Adrenal gland (tissue), 12 donors: Measurements from ENCODE around the gene PARD3B. TPM values are rescaled to one million over a fixed set of nuclear protein-coding genes. Genes with fewer than 3 reads are reported as not detected.

Experiments
- DNase-seq, 7 donors: peaks; one replicate each; pipeline ENCODE4 v3.0.0-alpha.2; 2019 to 2020
- H3K27ac ChIP-seq, 5 donors: fragments of 200-600 bp; sonication (generic) in 4 of 5; 1 replicate in 3 of 5; 2 replicates in 2 of 5; pipeline versions ENCODE4 v1.5.1 to v1.8.0; 2016 to 2020; ENCODE audit warnings: mild to moderate bottlenecking in 1 of 5
- H3K27me3 ChIP-seq: fragments of 200-600 bp; 2 replicates; pipeline ENCODE4 v1.8.0; 2021
- H3K36me3 ChIP-seq, 2 donors: fragments of 200-600 bp; replicated peaks in 1 of 2; 1 replicate in 1 of 2; 2 replicates in 1 of 2; pipeline versions ENCODE4 v1.5.1 to v1.8.0; 2018 to 2022
- H3K4me1 ChIP-seq, 2 donors: fragments of 200-600 bp; replicated peaks in 1 of 2; 1 replicate in 1 of 2; 2 replicates in 1 of 2; pipeline versions ENCODE4 v1.5.1 to v1.8.0; 2018 to 2021
- H3K4me3 ChIP-seq, 4 donors: fragments of 200-600 bp; sonication (generic) in 3 of 4; one replicate each; pipeline ENCODE4 v1.5.1; 2016 to 2018
- H3K9me3 ChIP-seq, 3 donors: fragments of 200-600 bp; sonication (generic) in 1 of 3; replicated peaks in 1 of 3; 1 replicate in 2 of 3; 2 replicates in 1 of 3; pipeline versions ENCODE4 v1.5.1 to v1.8.0; 2016 to 2021
- CTCF ChIP-seq, 6 experiments: fragments of 450-650 bp in 4 of 6; fragments of 200-600 bp in 2 of 6; sonication (generic) in 1 of 6; IDR thresholded peaks; 1 replicate in 5 of 6; 2 replicates in 1 of 6; pipeline versions ENCODE4 v1.5.1 to v1.8.0; 2016 to 2021; ENCODE audit warnings: antibody characterized with exemption in 6 of 6, mild to moderate bottlenecking in 2 of 6, moderate library complexity in 1 of 6
- POLR2A ChIP-seq, 2 donors: fragments of 450-650 bp; IDR thresholded peaks; one replicate each; pipeline ENCODE4 v1.6.1; 2017; ENCODE audit warnings: antibody characterized with exemption in 2 of 2, mild to moderate bottlenecking in 2 of 2, moderate library complexity in 1 of 2
- WGBS, 4 donors: extraction: QIAGEN DNeasy Blood & Tissue Kit in 2 of 4; methylation state at CpG; one replicate each; pipeline versions ENCODE4 v1.1.5 to v1.1.7; 2013 to 2017; 5-methylcytosine and 5-hydroxymethylcytosine counted together
- intact Hi-C, 2 donors: fragments of 100-400 bp; cut with DNase I; formaldehyde crosslinking; loops; one replicate each; pipeline versions ENCODE4 v1.14.1 to v1.15.0; 2022 to 2023
- polyA plus RNA-seq, 3 donors: library from polyadenylated mRNA; stranded (reverse); fragments of 200-250 nt in 2 of 3; fragments of 350-450 nt in 1 of 3; fragmentation: Illumina TruSeq in 1 of 3; extraction: RNeasy Lipid Tissue Mini Kit (QIAGEN cat#74804) in 1 of 3; gene quantifications; one replicate each; pipeline ENCODE4 v1.2.3, GENCODE V29; 2013 to 2014
- total RNA-seq, 9 donors: library from RNA; depleted of rRNA in 4 of 9; stranded (reverse); fragments of >200 nt in 4 of 9; fragments of 120-200 nt in 1 of 9; fragmentation: NEBNext Ultra II Directional in 1 of 9; extraction: Animal tissue kit (Norgen Biotek cat#: 25700) in 1 of 9; gene quantifications; one replicate each; pipeline versions ENCODE4 v1.1.0 to v1.2.4, GENCODE V29; 2013 to 2023
- donor health status: healthy with polysubstance abuse.
- donor health status: Bipolar disorder and iron deficiency.
- donor health status: DM: yes; HTN: yes; CAD: no.
- donor health status: DM: no; HTN: no; CAD: no.
- donor health status: DM: no; HTN: no; CAD: no.
- donor health status: DM: yes; HTN: yes; CAD: no.

The PARD3B gene
- total and polyA plus RNA-seq, 12 donors, result 1.9 to 20.4 (median 9.5) TPM

DNA sequence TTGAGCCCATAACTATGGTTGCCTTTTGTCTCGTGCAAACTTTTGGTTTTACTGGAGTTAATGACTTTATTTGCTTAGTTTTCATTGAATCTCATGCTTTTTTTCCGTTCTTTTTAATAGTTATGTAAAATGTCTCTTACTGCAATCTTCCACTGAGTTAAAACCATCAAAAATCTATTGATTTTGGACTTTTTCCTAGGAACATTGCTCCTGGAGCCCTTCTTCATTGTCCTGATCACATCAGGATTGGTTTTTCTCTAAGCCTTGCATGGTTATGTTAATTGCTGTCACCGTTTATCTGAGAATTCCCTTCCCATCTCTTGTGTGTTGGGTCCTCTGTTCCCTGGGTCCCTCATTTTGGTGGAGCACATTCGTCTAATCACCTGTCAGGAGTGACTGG lies 125.5 kb downstream of the PARD3B start:
- no peaks in the 10 kb centered on the region for H3K27me3 ChIP-seq
- peaks cover 5 to 7% of the 10 kb centered on the region in 2 donors for H3K4me1 ChIP-seq
- no peaks in the 10 kb centered on the region for H3K9me3 ChIP-seq
- TF ChIP-seq CTCF (IDR thresholded peaks at IDR 0.05), result no peak
- no peak for TF ChIP-seq POLR2A (IDR thresholded peaks at IDR 0.05)
- H3K27ac ChIP-seq, result no peak overlapping the region
- no peak for DNase-seq
- intact Hi-C loops, result no loop called here
- H3K36me3 ChIP-seq, result no peaks in the 10 kb centered on the region
- no peak overlapping the region for H3K4me3 ChIP-seq
- WGBS, 4 donors, result 82 to 87% (median 86%) methylated on average over 4 of the region's 4 CpGs

- intact Hi-C loops, result no loop called here
These were observed 127.5 kb downstream of the PARD3B start for GRCh38 chr2:204672772-204673171.

DNA sequence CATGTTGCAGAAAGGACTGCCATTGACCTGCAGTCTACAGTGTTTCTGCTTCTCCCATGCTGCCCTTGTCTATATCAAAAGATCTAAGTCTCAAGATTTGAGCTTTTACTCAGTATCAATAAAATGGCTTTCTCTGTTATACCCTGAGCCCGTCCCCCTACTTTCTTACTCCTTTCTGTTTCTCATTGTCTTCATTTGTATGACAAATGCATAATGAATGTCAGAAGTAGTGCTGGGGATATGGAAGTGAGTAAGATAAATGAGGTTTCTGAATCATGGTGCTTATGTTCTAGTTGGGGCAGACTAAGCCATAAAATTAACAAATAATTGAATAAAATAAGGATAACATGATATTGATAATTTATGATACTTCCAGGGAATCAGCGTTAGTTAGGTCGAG lies 128.6 kb downstream of the PARD3B start:
- H3K4me3 ChIP-seq, result no peak overlapping the region
- no peak for TF ChIP-seq CTCF (IDR thresholded peaks at IDR 0.05)
- TF ChIP-seq POLR2A (IDR thresholded peaks at IDR 0.05), result no peak
- DNase-seq, result no peak

More at GRCh38 chr2:204672772-204673171, 127.5 kb downstream of the PARD3B start:
- no peak overlapping the region for H3K4me3 ChIP-seq
- no peak overlapping the region for H3K27ac ChIP-seq
- no peaks in the 10 kb centered on the region for H3K27me3 ChIP-seq
- no peaks in the 10 kb centered on the region for H3K9me3 ChIP-seq
- H3K4me1 ChIP-seq, result peaks cover 5 to 7% of the 10 kb centered on the region in 2 donors
- no peak for DNase-seq
- WGBS, 4 donors, result 71 to 81% (median 75%) methylated on average over 4 of the region's 4 CpGs
- no peaks in the 10 kb centered on the region for H3K36me3 ChIP-seq
- TF ChIP-seq POLR2A (IDR thresholded peaks at IDR 0.05), result no peak
- no peak for TF ChIP-seq CTCF (IDR thresholded peaks at IDR 0.05)

DNA sequence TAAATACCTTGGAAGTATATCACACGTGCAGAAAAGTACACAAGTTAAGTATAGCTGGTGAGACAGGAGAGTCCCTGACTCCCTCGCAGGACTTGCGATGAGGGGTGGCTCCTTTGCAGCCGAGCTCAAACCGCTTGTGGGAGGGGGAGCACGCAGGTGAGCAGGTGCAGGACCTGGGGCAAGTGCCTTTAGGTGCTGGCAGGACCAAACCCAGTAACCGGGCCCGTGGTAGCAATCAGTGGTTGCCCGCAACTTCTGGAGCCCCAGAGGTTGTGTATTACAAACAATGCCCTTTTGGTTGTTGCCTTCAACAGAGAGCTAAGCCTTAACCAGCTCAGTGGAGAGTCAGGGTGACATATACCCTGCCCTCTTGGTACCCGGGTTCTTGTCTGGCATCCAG lies 132.8 kb downstream of the PARD3B start:
- peaks cover 0 to 9% (median 0%) of the 10 kb centered on the region in 3 donors for H3K9me3 ChIP-seq

More for the DNA sequence above, 128.6 kb downstream of the PARD3B start:
- Histone ChIP-seq H3K9me3 (no peaks in the 10 kb centered on the region), H3K27ac (no peak overlapping the region), H3K4me1 (peaks cover 5 to 7% of the 10 kb centered on the region in 2 donors), H3K36me3 (no peaks in the 10 kb centered on the region), H3K27me3 (no peaks in the 10 kb centered on the region)
- intact Hi-C loops, result no loop called here
- WGBS, 4 donors, result 78 to 95% (median 89%) methylated on average over 3 of the region's 3 CpGs

More for the DNA sequence above, 132.8 kb downstream of the PARD3B start:
- TF ChIP-seq POLR2A (IDR thresholded peaks at IDR 0.05), result no peak
- no peak for TF ChIP-seq CTCF (IDR thresholded peaks at IDR 0.05)
- H3K27ac ChIP-seq, result no peak overlapping the region
- no peaks in the 10 kb centered on the region for H3K4me1 ChIP-seq
- WGBS, 4 donors, result 92 to 97% (median 95%) methylated on average over 8 to 10 of the region's 10 CpGs
- no peak for DNase-seq
- no peak overlapping the region for H3K4me3 ChIP-seq
- intact Hi-C loops, result no loop called here
- no peaks in the 10 kb centered on the region for H3K36me3 ChIP-seq
- H3K27me3 ChIP-seq, result no peaks in the 10 kb centered on the region
